HEK293 (cell line): ENCODE data around the gene MRTFA.

Experiments
- CTCF ChIA-PET: fragments of 350-600 bp; formaldehyde crosslinking; extraction: SDS; loops from one replicate; lab custom pipeline; 2021; ENCODE audit warnings: antibody characterized with exemption; lab: Yijun Ruan, JAX
- POLR2A ChIA-PET: fragments of 300-600 bp; formaldehyde crosslinking; extraction: SDS; loops from one replicate; lab custom pipeline; 2020; ENCODE audit warnings: antibody characterized with exemption, inconsistent platforms; lab: Yijun Ruan, JAX
- H3K27ac ChIP-seq: fragments of 200-500 bp; sonication (Bioruptor generic); 2 replicates; pipeline ENCODE4 v1.5.1; 2014; ENCODE audit warnings: low read depth, low read length, control low read depth, inconsistent platforms; ENCODE audit errors: extremely low read depth
- H3K36me3 ChIP-seq, 2 experiments: fragments of 200-500 bp in 1 of 2; sonication (Bioruptor generic) in 1 of 2; 1 replicate in 1 of 2; 2 replicates in 1 of 2; pipeline ENCODE4 v1.5.1; 2014 to 2017; ENCODE audit warnings: inconsistent platforms in 2 of 2, low read length in 2 of 2; ENCODE audit not compliant: control insufficient read depth in 2 of 2, insufficient read depth in 1 of 2
- H3K4me1 ChIP-seq: fragments of 200-500 bp; sonication (Bioruptor generic); 2 replicates; pipeline ENCODE4 v1.5.1; 2014; ENCODE audit warnings: mild to moderate bottlenecking, low read length, inconsistent platforms; ENCODE audit not compliant: control insufficient read depth, insufficient read depth
- H3K4me3 ChIP-seq: 2 replicates; pipeline ENCODE4 v1.5.1; 2011; ENCODE audit warnings: low read depth, mild to moderate bottlenecking, control low read depth, low read length, moderate library complexity
- H3K9me3 ChIP-seq: fragments of 200-500 bp; sonication (Bioruptor generic); 2 replicates; pipeline ENCODE4 v1.5.1; 2014; ENCODE audit warnings: low read depth, low read length, inconsistent platforms; ENCODE audit not compliant: control insufficient read depth, insufficient read depth
- EGR2 ChIP-seq: fragments of 450-650 bp; formaldehyde crosslinking; IDR thresholded peaks from 2 replicates; pipeline ENCODE4 v1.5.1; 2016; ENCODE audit warnings: low read depth, missing biosample characterization, missing genetic modification characterization
- FEZF1 ChIP-seq: fragments of 450-650 bp; formaldehyde crosslinking; IDR thresholded peaks from 2 replicates; pipeline ENCODE4 v1.5.1; 2016; ENCODE audit warnings: missing biosample characterization, missing genetic modification characterization
- HOXC10 ChIP-seq: sonication (generic); formaldehyde crosslinking; IDR thresholded peaks from 2 replicates; pipeline ENCODE4 v1.8.1; 2023; ENCODE audit warnings: mild to moderate bottlenecking, missing genetic modification reagents
- KLF9 ChIP-seq: fragments of 450-650 bp; formaldehyde crosslinking; IDR thresholded peaks from 2 replicates; pipeline ENCODE4 v1.5.1; 2016; ENCODE audit warnings: missing biosample characterization, missing genetic modification characterization, low read depth
- SP2 ChIP-seq: fragments of 450-650 bp; formaldehyde crosslinking; IDR thresholded peaks from 2 replicates; pipeline ENCODE4 v1.5.1; 2016; ENCODE audit warnings: missing biosample characterization, missing genetic modification characterization
- ZBTB1 ChIP-seq: fragments of 450-650 bp; formaldehyde crosslinking; IDR thresholded peaks from 2 replicates; pipeline ENCODE4 v1.5.1; 2016; ENCODE audit warnings: missing biosample characterization, missing genetic modification characterization
- ZNF10 ChIP-seq: fragments of 450-650 bp; formaldehyde crosslinking; IDR thresholded peaks from 2 replicates; pipeline ENCODE4 v1.5.1; 2017; ENCODE audit warnings: missing biosample characterization, missing genetic modification characterization
- ZNF132 ChIP-seq: fragments of 450-650 bp; formaldehyde crosslinking; IDR thresholded peaks from 2 replicates; pipeline ENCODE4 v1.5.1; 2017; ENCODE audit warnings: missing biosample characterization, missing genetic modification characterization, borderline replicate concordance
- ZNF138 ChIP-seq: fragments of 450-650 bp; formaldehyde crosslinking; IDR thresholded peaks from 2 replicates; pipeline ENCODE4 v1.5.1; 2016; ENCODE audit warnings: missing biosample characterization, missing genetic modification characterization, borderline replicate concordance
- ZNF211 ChIP-seq: fragments of 450-650 bp; formaldehyde crosslinking; IDR thresholded peaks from 2 replicates; pipeline ENCODE4 v1.5.1; 2016; ENCODE audit warnings: low read depth, missing biosample characterization, missing genetic modification characterization
- ZNF223 ChIP-seq: fragments of 450-650 bp; formaldehyde crosslinking; IDR thresholded peaks from 2 replicates; pipeline ENCODE4 v1.5.1; 2016; ENCODE audit warnings: missing biosample characterization, missing genetic modification characterization
- ZNF292 ChIP-seq: fragments of 450-650 bp; formaldehyde crosslinking; IDR thresholded peaks from 2 replicates; pipeline ENCODE4 v1.5.1; 2016; ENCODE audit warnings: low read depth, missing biosample characterization, missing genetic modification characterization, borderline replicate concordance
- ZNF561 ChIP-seq: fragments of 450-650 bp; IDR thresholded peaks from 2 replicates; pipeline ENCODE4 v1.5.1; 2018; ENCODE audit warnings: missing biosample characterization, missing genetic modification characterization, borderline replicate concordance
- ZNF777 ChIP-seq: fragments of 450-650 bp; formaldehyde crosslinking; IDR thresholded peaks from 2 replicates; pipeline ENCODE4 v1.5.1; 2017; ENCODE audit warnings: missing biosample characterization, missing genetic modification characterization, borderline replicate concordance
- ZNF785 ChIP-seq: fragments of 450-650 bp; formaldehyde crosslinking; IDR thresholded peaks from 2 replicates; pipeline ENCODE4 v1.5.1; 2016; ENCODE audit warnings: missing biosample characterization, missing genetic modification characterization
- ZNF837 ChIP-seq: fragments of 450-650 bp; formaldehyde crosslinking; IDR thresholded peaks from 2 replicates; pipeline ENCODE4 v1.5.1; 2016; ENCODE audit warnings: missing biosample characterization, missing genetic modification characterization

Gene MRTFA

GRCh38 chr22:40407831-40408717 lies 228.4 kb downstream of the MRTFA start (continued):
- TF ChIP-seq ZNF292 (no peak), ZNF211 (tag by site-specific recombination) (no peak), FEZF1 (tag by site-specific recombination) (no peak), ZNF132 (tag by site-specific recombination) (no peak), ZNF837 (tag by site-specific recombination) (no peak), ZNF10 (tag by site-specific recombination) (no peak), KLF9 (no peak), ZNF138 (tag by site-specific recombination) (no peak), ZNF561 (tag by site-specific recombination) (no peak)

DNA sequence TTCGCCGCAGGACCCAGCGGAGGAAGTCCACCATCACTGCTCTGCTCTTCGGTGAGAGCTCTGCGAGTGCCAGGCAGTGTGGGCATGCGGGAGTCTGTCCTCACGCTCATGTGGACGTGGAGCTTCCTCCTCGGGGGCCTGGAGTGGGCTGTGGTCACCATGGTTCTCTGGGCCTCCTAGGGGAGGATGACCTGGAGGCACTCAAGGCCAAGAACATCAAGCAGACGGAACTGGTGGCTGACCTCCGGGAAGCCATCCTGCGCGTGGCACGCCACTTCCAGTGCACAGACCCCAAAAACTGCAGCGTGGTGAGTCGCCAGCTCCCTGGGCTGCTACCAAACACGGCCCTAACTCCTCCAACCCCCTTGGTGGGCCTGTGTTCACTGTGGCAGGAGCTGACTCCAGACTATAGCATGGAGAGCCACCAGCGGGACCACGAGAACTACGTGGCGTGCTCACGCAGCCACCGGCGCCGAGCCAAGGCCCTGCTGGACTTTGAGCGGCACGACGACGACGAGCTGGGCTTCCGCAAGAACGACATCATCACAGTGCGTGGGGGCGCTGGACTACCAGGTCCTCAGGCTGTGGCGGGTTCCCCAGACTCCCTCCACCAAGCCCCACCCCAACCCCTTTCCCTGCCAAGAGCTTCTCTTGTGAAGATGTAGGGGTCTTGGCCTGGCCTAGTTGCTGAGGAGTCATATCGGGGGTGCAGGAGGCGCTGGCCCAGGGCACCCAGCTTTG lies 229.3 kb downstream of the MRTFA start:
- peaks cover 14 to 99% of the 10 kb centered on the region in 2 experiments; a peak in 2 of 3 replicates for H3K36me3 ChIP-seq
- no peak for TF ChIP-seq ZNF785 (tag by site-specific recombination)
- TF ChIP-seq EGR2 = no peak
- TF ChIP-seq ZNF223 (tag by site-specific recombination) = no peak
- TF ChIP-seq HOXC10 (CRISPR knock-in tag) = no peak
- TF ChIP-seq ZBTB1 (tag by site-specific recombination) = no peak
- H3K4me3 ChIP-seq = no peak overlapping the region
- ChIA-PET CTCF (interaction anchor here (0.6 to 1.0 kb wide), 4 partner anchors 8 to 73 kb away, joined by 3 to 4 read pairs (median 3); no protein-coding TSS in a partner anchor), POLR2A (interaction anchor here (0.5 kb wide), 1 partner anchor 101 kb away, joined by 4 read pairs; no protein-coding TSS in a partner anchor)
- no peaks in the 10 kb centered on the region for H3K9me3 ChIP-seq
- H3K27ac ChIP-seq = no peak overlapping the region
- H3K4me1 ChIP-seq = no peaks in the 10 kb centered on the region

DNA sequence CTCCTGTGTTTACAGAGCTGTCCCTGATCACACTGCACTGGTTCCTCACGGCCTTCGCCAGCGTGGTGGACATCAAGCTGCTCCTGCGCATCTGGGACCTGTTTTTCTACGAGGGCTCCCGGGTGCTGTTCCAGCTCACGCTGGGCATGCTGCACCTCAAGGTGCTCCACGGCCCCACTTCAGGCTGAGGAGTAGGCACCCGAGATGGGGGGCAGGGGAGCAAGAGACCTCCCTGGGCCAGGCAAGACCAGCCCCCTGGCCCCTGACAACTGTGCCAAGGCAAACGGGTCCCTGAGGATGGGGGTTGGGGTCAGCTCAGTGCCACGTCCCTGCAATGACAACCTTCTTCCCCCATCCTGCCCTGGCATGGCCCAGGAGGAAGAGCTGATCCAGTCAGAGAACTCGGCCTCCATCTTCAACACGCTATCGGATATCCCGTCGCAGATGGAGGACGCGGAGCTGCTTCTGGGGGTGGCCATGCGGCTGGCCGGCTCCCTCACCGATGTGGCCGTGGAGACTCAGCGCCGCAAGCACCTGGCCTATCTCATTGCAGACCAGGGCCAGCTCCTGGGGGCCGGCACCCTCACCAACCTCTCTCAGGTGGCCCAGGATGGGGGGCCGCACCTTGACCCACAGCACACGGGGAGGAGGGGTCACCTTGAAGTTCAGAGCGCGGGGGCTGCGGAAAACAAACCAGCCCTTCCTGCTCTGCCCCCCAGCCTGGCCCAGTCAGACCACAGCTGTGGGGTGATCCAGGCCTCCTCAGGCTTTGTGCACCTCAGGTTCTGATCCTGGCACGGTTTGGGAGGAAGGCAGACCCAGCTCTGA lies 230.2 kb downstream of the MRTFA start:
- TF ChIP-seq ZNF777 (tag by site-specific recombination) = no peak
- TF ChIP-seq SP2 (tag by site-specific recombination) = no peak
- TF ChIP-seq, all 188 proteins: peak for 0
- H3K27ac ChIP-seq = no peak overlapping the region
- ChIA-PET POLR2A (interaction anchor here (0.8 kb wide), 1 partner anchor 231 kb away, joined by 4 read pairs; the partner anchor contains the start of gene MRTFA), CTCF (no interaction called here)
- no peaks in the 10 kb centered on the region for H3K4me1 ChIP-seq
- no peak overlapping the region for H3K4me3 ChIP-seq
- H3K36me3 ChIP-seq = peaks cover 16 to 99% of the 10 kb centered on the region in 2 experiments
- no peaks in the 10 kb centered on the region for H3K9me3 ChIP-seq
